GM18517 (cell line): ENCODE results near the gene IL18R1.

Source experiments
- ATAC-seq: cut with Tn5 transposase; IDR thresholded peaks from one replicate; pipeline ENCODE4 v1.9.1; 2021; ENCODE audit warnings: mild to moderate bottlenecking, moderate library complexity; ENCODE audit not compliant: unreplicated experiment

IL18R1 gene

GRCh38 chr2:102428573-102428972, 73.0 kb downstream of the IL18R1 start:
- no peak for ATAC-seq

- no peak for ATAC-seq
These were observed 76.8 kb downstream of the IL18R1 start for GRCh38 chr2:102432386-102432785.

- no peak for ATAC-seq
These were observed 78.5 kb downstream of the IL18R1 start for GRCh38 chr2:102433973-102434654.

GRCh38 chr2:102434655-102435381, 79.2 kb downstream of the IL18R1 start:
- no peak for ATAC-seq

- ATAC-seq: no peak
These were observed 80.1 kb downstream of the IL18R1 start for GRCh38 chr2:102435741-102436140.

- ATAC-seq: no peak
These were observed 80.7 kb downstream of the IL18R1 start for GRCh38 chr2:102436323-102436722.

- ATAC-seq: no peak
These were observed 81.5 kb downstream of the IL18R1 start for GRCh38 chr2:102437122-102437521.

GRCh38 chr2:102438111-102438510, 82.5 kb downstream of the IL18R1 start:
- no peak for ATAC-seq

GRCh38 chr2:102438578-102438977, 83.0 kb downstream of the IL18R1 start:
- ATAC-seq: no peak

GRCh38 chr2:102439065-102439695, 83.6 kb downstream of the IL18R1 start:
- ATAC-seq: no peak

- ATAC-seq: no peak
These were observed 87.6 kb downstream of the IL18R1 start for GRCh38 chr2:102442967-102443828.

GRCh38 chr2:102444233-102444632, 88.6 kb downstream of the IL18R1 start:
- ATAC-seq: no peak

GRCh38 chr2:102446936-102447335, 91.3 kb downstream of the IL18R1 start:
- ATAC-seq: no peak
